HG03103 (cell line): Measurements from ENCODE around the gene ARAP3.
A peak's percentile ranks its signal among the peaks of the same experiment; 100 is the strongest.

ENCODE experiments used
- ATAC-seq: cut with Tn5 transposase; IDR thresholded peaks from one replicate; pipeline ENCODE4 v1.9.1; 2021; ENCODE audit warnings: low read depth; ENCODE audit not compliant: unreplicated experiment

ARAP3 gene

GRCh38 chr5:141674747-141675146 lies 7.3 kb downstream of the ARAP3 start:
- no peak for ATAC-seq

- no peak for ATAC-seq
Measured at GRCh38 chr5:141672841-141673813, 8.9 kb downstream of the ARAP3 start.

- no peak for ATAC-seq
Measured at GRCh38 chr5:141672071-141672840, 9.8 kb downstream of the ARAP3 start.

- ATAC-seq: no peak
Measured at GRCh38 chr5:141669520-141669919, 12.5 kb downstream of the ARAP3 start.

GRCh38 chr5:141668601-141669265 lies 13.3 kb downstream of the ARAP3 start:
- ATAC-seq: no peak

- no peak for ATAC-seq
Measured at GRCh38 chr5:141665995-141666940, 15.8 kb downstream of the ARAP3 start.

- ATAC-seq: peak; percentile 99
Measured at GRCh38 chr5:141664733-141665461, 17.1 kb downstream of the ARAP3 start.

- no peak for ATAC-seq
Measured at GRCh38 chr5:141663506-141663905, 18.5 kb downstream of the ARAP3 start.

- ATAC-seq: no peak
Measured at GRCh38 chr5:141662028-141662427, 20.0 kb downstream of the ARAP3 start.

GRCh38 chr5:141657937-141658545 lies 24.0 kb downstream of the ARAP3 start:
- peak; percentile 58 for ATAC-seq

GRCh38 chr5:141657404-141657803 lies 24.6 kb downstream of the ARAP3 start:
- no peak for ATAC-seq

- ATAC-seq: no peak
Measured at GRCh38 chr5:141656396-141656795, 25.6 kb downstream of the ARAP3 start.

- ATAC-seq: no peak
Measured at GRCh38 chr5:141655020-141655419, 27.0 kb downstream of the ARAP3 start.

GRCh38 chr5:141654298-141654697 lies 27.7 kb downstream of the ARAP3 start:
- ATAC-seq: no peak

- no peak for ATAC-seq
Measured at GRCh38 chr5:141651728-141652105, 30.3 kb downstream of the ARAP3 start.

- ATAC-seq: peak; percentile 95
Measured at GRCh38 chr5:141650851-141651727, 30.9 kb downstream of the ARAP3 start, which contains the start of gene FCHSD1. Gene FCHSD1 (minus strand): TSS chr5:141651418. CDS start chr5:141651368, 50 bp downstream.

GRCh38 chr5:141649972-141650371 lies 32.1 kb downstream of the ARAP3 start:
- no peak for ATAC-seq
